Islet of Langerhans (tissue), 1 donor: ENCODE measurements around the gene ASCC3.

Experiments used
- FAIRE-seq: peaks from one replicate; lab custom pipeline; 2011; peaks lifted over from hg19 to GRCh38; lab: Jason Lieb, UNC

ASCC3 gene

DNA sequence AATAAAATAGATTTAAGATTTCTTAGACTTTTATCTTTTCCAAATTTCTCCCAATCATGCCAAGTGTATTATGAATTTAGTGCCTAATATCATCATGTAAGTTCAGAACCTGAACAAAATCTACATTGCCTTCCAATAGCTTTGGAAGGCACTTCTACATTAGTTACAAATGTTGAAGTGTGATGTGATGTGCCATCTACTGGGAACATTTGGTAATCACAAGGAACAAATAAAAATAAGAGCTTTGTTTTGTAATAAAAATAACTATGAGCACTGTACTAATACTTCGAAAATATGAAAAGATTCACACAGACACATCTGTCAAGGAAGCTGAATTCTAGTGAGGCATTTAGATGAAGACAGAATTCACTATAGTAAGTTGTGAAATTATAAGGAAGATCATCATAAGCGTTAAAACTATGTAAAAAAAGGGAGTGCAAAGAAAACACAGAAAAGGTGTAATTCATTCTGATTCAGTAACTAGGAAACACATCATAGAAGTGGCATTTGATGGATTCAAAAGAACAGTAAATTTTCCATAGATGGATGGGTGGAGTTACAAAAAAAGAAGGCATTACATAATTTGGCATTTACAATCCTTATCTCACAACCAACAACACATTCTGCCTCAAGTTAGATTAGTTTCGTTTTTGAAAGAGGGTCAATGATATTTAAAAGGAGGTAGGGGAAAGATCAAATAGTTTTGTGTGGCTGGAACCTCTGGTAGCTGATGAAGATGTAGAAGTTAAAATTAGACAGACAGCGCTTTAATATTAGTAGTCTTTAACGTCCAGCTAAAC is 161.0 kb downstream of the ASCC3 start:
- peak; percentile 91 for FAIRE-seq

DNA sequence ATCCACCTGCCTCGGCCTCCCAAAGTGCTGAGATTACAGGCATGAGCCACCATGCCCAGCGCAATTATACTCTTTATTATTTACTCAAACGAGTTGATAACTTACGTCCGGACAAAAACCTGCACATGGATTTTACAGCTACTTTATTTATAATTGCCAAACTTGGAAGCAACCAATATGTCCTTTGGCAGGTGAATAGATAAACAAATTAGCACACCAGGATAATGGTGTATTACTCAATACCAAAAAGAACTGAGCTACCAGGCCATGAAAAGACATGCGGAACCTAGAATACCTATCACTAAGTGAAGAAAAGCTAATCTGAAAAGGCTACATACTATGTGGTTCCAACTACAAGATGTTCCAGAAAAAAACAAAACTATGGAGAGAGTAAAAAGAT is 168.1 kb downstream of the ASCC3 start:
- FAIRE-seq, result no peak

GRCh38 chr6:100706491-100706890 is 174.6 kb downstream of the ASCC3 start:
- no peak for FAIRE-seq

GRCh38 chr6:100704961-100705360 is 176.2 kb downstream of the ASCC3 start:
- FAIRE-seq, result no peak

DNA sequence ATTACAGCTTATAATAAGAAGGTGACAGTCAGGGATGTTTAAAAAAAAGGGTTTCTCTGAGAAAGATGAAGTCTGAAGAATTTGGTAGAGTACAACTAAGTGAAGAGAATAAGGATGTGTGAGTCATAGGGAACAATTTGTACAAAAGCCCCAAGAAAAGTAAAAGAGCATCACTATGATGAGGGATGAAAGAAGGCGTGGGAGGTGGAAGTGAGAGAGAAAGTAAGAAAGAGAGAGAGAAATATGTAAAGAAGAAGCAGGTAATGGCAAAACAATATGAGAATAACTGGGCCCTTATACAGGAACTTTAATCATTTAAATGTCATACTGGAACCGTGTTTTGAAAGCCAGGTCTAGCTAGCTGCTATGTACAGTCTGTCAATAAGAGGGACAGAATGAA is 179.4 kb downstream of the ASCC3 start:
- FAIRE-seq, result no peak

DNA sequence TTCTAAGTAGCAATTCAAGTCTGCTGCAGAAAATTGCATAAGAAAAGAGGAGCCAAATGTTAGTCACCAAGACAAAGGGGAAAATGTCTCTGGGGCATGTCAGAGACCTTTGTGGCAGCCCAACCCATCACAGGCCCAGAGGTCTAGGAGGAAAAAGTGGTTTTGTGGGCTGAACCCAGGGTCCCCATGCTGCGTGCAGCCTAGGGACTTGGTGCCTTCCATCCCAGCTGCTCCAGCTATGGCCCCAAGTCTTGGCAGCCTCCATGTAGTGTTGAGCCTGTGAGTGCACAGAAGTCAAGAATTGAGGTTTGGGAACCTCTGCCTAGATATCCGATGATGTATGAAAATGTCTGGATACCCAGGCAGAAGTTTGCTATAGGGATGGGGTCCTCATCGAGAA is 181.1 kb downstream of the ASCC3 start:
- no peak for FAIRE-seq

DNA sequence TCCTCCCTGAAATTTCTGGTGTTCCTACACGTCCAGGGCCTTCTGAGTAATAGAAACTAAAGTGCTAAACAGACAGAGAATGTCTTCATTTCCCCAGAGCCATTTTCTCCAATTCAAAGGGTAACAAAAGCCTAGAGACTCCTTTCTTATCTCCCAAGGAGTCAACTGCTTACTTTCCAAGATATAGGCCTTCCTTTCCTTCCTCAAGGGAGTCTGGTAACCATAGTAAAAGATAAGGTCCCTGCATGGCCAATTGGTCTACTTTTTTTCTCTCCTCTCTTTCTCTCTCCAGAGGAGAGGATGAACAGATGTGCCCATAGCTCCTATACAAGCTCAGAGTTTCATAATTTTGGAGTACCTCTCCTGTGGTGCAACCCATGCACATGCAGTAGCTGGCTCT is 185.7 kb downstream of the ASCC3 start:
- FAIRE-seq, result no peak

- no peak for FAIRE-seq
These were observed 187.7 kb downstream of the ASCC3 start for GRCh38 chr6:100693249-100693927.

DNA sequence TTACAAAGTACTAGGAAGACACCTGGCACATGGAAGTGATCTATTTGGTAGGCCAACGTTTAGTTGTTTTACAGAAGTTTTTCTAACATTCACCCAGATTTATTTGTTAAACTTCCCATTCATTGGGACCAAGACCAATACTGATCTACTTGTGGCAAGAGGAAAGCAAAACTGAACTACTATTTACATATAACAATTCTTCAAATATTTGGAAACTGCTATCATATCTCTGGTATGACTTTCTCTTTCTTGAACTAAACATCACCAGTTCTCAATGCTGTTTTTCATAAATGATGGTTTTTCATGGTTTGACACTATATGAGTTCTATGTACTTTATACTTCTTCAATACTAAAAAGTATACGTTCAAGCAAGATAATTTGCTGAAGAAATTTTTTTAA is 189.2 kb downstream of the ASCC3 start:
- FAIRE-seq, result no peak

DNA sequence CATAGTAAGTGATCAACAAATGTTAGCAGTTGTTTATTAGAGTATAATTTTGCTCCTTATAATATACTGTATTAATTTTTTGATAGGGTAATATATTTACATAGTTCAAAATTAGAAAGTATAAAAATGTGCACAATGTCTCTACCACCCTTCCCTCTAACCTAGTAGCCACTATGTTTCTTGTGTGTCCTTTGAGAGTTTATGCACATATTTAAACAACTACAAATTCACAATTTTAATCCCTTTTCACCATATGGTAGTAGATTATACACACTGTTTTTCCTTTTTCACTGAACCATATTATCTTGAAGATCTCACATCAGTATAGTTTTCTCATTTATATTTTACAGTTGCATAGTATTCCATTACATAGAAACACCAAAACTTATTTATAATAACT is 194.9 kb downstream of the ASCC3 start:
- FAIRE-seq, result peak; percentile 62

DNA sequence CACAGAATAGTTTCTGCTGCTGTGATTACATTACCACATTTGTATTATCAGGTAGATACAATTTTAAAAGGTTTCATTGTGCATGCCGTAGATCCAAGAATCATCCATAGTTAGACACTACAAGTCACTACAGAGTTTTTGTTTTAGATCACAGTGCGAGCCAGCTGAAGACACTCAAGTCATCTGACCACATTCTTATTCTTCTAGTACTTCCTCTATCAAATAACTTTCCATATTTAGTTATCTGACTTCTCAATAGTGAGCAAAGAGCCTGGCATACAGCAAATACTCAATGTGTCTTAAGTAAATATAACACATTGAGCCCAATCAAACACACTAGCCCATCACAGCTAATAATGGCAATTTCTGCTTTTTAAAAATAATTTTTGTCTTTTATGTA is 195.4 kb downstream of the ASCC3 start:
- no peak for FAIRE-seq

- no peak for FAIRE-seq
These were observed 201.0 kb downstream of the ASCC3 start for GRCh38 chr6:100680163-100680562.

- peak; percentile 43 for FAIRE-seq
These were observed 203.1 kb downstream of the ASCC3 start for GRCh38 chr6:100678027-100678426.

DNA sequence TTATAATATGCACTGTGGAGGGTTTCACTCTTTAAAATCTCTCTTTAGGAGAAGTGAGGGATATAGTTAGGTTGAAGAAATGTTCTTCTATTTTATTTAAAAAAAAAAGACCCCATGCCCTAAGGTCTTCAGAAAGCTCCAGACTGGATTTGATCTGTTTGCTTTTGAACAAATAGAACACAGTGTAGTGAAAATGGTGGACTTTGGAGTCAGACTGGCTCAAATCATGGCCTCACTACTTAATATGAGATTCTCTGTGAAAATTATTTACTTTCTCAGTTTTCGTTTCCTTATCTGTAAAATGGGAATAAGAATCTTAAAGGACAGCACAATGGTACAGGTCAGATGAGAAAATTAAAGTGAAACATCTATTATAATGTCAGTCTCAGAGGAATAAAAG is 203.9 kb downstream of the ASCC3 start:
- no peak for FAIRE-seq

GRCh38 chr6:100673641-100674040 is 207.5 kb downstream of the ASCC3 start:
- no peak for FAIRE-seq

DNA sequence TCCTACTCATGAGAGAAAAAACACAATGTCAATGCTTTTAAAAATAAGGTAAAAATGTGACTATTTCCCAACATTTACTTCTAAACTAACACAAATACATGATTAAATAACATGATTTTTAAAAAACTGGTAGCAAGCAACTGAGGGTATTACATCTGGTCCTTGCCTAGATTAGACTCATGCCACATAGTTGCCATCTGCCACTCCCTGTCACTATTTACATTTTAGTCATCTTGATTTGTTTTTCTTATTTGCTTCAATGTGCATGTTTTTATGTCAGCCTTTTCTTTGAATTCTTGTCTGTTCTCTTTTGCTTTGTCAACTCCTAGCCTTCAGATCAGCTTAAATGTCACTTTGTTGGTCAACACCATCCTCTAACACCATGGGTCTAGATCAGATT is 209.4 kb downstream of the ASCC3 start:
- FAIRE-seq, result no peak

DNA sequence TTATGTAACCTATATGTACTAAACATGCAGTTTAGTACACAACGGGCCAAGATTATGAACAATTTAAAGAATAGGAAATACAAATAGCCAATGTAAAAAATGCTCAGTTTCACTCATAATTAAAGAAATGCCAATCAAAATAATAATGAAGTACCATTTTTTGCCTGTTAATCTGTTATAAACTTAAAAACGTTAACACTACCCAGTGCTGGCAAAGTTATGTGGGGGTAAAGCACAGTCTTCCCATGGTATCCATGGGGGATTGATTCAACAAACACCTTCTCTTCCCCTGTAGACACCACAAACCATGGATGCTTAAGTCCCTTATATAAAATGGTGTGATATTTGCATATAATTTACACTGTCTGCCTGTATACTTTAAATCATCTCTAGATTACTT is 211.1 kb downstream of the ASCC3 start:
- no peak for FAIRE-seq

DNA sequence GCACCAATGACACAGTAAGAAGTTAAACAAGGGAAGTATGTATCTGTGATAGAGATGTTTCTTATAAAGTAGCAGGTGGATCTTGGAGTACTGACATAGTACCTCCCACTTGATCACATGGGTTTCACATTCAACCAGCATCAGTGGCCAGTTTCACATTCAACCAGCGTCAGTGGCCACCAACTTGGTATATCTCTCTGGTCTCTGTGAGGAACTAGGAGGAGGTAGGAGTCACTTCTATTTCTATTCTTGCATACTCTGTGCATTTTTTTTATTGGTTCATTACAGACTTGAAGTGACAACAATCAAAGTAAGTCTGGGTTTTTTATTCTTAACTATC is 216.1 kb downstream of the ASCC3 start:
- FAIRE-seq, result no peak

GRCh38 chr6:100664274-100665040 is 216.7 kb downstream of the ASCC3 start:
- peak; percentile 100 for FAIRE-seq

GRCh38 chr6:100663219-100663863 is 217.8 kb downstream of the ASCC3 start:
- FAIRE-seq, result peak; percentile 24

DNA sequence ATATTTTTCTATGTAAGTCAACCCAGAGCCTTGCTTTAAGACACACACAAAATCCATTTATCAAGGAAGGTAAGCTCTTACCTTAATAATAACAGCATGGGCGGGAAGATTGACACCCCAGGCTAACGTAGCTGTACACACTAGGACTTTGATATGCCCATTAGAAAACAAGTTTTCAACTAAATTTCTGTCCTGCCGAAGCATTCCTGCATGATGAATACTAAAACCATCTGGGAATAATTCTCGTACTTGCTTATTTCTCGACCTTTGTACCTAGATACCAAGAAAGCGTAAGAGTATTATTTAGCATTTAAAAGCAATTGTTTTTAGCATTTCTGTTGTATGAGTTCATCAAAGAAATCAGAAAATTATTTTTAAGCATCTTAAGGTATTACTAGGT is 218.9 kb downstream of the ASCC3 start:
- no peak for FAIRE-seq

GRCh38 chr6:100658486-100658885 is 222.6 kb downstream of the ASCC3 start:
- FAIRE-seq, result no peak
